ENCODE results near the gene TRIM36.

TRIM36 gene, protein sequence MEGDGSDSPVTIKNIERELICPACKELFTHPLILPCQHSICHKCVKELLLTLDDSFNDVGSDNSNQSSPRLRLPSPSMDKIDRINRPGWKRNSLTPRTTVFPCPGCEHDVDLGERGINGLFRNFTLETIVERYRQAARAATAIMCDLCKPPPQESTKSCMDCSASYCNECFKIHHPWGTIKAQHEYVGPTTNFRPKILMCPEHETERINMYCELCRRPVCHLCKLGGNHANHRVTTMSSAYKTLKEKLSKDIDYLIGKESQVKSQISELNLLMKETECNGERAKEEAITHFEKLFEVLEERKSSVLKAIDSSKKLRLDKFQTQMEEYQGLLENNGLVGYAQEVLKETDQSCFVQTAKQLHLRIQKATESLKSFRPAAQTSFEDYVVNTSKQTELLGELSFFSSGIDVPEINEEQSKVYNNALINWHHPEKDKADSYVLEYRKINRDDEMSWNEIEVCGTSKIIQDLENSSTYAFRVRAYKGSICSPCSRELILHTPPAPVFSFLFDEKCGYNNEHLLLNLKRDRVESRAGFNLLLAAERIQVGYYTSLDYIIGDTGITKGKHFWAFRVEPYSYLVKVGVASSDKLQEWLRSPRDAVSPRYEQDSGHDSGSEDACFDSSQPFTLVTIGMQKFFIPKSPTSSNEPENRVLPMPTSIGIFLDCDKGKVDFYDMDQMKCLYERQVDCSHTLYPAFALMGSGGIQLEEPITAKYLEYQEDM

DNA sequence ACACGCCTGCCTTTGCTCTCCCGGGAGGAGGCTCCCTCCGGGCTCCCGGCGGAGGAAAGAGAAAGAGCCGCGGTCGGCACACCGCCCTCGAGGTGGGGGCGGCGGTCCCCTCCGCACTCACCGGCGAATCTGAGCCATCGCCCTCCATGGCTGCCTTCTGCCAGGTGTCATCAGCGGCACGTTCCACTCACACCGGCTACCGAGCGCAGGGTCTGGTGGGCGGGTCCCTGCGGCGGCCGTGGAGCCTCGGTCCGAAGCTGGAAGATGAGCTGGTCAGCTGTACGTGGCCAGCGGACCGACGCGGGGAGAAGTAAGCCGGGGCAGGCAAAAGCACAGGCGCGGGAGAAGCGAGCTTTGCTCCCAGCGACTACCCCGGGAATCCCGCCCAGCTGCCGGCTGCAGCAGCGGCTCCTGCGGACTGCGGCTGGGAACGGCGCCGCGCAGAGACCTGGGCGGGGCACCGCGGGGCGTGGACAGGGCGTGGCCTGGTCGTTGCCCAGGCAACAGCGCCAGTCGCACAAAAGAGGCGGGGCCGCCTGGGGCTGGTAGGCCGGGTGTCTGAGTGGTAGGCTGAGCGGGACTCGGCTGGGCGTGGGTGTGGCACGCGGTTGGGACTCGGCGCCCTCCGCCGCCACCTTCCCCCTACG lies at the start of gene TRIM36:
TSS of gene TRIM36 (minus strand) at position 422 of the 647 bp plus-strand sequence. CDS start at position 148, 274 bp downstream.
- no peak for FAIRE-seq

- no peak for FAIRE-seq
Observed at GRCh38 chr5:115214541-115214940, 44.8 kb upstream of the TRIM36 start.

- peak; percentile 36 for FAIRE-seq
Observed at GRCh38 chr5:115209279-115209678, 39.6 kb upstream of the TRIM36 start.

GRCh38 chr5:115202952-115203351 lies 33.2 kb upstream of the TRIM36 start:
- no peak for FAIRE-seq

DNA sequence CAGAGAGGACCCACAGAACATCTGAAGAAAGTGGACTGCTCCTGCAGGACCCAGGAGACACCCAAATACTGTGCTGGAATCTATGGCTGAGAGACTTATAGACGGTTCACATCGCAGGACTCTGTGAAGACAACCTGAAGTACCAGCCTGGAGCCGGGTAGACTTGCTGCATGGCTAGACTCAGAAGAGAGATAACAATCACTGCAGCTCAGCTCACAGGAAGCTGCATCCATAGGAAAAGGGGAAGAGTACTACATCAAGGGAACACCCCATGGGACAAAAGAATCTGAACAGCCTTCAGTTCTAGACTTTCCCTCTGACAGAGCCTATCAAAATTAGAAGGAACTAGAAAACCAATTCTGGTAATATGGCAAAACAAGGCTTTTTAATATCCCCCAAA lies 26.5 kb upstream of the TRIM36 start:
- no peak for FAIRE-seq

- FAIRE-seq = no peak
Observed at GRCh38 chr5:115194676-115195075, 25.0 kb upstream of the TRIM36 start.

DNA sequence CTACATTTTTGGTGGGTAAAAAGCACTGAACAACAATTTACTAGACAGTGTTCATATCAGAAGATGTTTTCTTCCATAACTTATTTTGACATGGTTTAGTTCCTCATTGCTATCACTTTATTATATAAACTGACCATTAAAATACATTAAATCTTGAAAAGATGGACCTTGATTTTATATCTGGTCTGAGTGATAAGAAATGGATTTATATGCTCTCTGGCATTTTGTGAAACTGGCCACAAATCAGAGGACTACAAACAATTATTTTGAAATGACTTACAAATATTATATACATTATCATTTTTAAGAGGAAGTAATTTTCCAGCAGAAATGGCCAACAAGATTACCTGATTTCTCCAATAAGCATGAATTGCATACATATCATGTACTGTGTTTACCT lies 23.6 kb upstream of the TRIM36 start:
- FAIRE-seq = peak; percentile 18

DNA sequence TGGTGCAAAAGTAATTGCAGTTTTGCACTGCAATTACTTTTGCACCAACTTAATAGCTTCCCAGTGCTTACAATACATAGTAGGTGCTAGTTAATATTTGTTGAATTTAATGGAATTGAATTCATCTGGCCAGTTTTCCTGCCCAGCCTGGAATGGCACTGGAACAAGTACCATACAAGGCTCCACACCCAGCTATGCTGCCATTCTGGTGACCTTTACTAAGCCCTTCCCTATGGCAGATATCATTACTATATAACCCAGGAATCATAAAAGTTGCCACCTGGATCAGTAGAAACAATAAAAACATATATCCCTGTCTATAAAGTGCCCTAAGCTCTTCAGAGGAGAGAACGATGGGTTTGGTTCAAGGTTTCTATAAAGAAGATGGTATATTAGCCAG lies 22.4 kb upstream of the TRIM36 start:
- FAIRE-seq = peak; percentile 86

GRCh38 chr5:115191474-115192031 lies 21.8 kb upstream of the TRIM36 start:
- FAIRE-seq = no peak

GRCh38 chr5:115190388-115190787 lies 20.7 kb upstream of the TRIM36 start:
- FAIRE-seq = no peak

- FAIRE-seq = no peak
Observed at GRCh38 chr5:115189866-115190265, 20.2 kb upstream of the TRIM36 start.

- no peak for FAIRE-seq
Observed at GRCh38 chr5:115186794-115187193, 17.1 kb upstream of the TRIM36 start.

GRCh38 chr5:115184770-115185169 lies 15.1 kb upstream of the TRIM36 start:
- FAIRE-seq = no peak

GRCh38 chr5:115181757-115182156 lies 12.0 kb upstream of the TRIM36 start:
- FAIRE-seq = no peak

GRCh38 chr5:115180165-115180709 lies 10.5 kb upstream of the TRIM36 start:
- FAIRE-seq = no peak

DNA sequence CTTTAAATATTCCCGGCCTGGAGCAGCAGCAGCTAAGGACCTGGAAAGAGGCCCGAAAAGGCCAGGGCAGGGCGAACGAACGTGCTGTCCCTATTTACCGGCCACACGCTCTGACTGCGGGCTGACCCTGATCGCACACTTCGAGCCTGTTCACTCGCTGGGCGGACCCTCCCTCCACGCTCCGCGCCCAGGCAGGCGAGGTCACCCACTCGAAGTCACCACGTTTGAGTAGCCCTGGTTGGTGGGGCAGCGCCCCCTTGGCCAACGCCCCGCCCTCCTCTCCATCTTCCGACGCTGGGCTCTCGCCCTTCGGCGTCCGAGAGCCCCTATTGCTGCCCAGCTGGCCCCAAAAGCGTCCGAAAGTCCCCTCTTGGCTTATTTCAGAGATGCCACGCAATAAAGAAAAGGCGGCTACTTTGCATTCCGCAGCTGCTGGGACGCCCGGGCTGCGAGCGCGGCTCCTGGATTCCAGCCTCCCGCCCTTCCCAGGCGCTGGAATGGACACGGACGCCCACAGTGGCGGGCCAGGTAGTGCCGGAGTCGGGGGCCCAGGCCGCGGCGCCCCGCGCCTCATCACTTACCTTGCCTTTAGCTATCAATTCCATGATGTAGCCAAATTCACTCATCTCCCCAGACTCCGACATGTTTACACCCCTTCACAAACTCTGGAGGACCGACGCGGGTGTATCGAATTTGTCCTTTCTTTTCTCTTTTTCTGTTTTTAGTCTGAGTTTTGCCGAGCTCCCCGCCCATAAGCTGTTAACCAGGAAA lies 9.9 kb upstream of the TRIM36 start:
- no peak for FAIRE-seq

- FAIRE-seq = no peak
Observed at GRCh38 chr5:115179030-115179393, 9.3 kb upstream of the TRIM36 start.

DNA sequence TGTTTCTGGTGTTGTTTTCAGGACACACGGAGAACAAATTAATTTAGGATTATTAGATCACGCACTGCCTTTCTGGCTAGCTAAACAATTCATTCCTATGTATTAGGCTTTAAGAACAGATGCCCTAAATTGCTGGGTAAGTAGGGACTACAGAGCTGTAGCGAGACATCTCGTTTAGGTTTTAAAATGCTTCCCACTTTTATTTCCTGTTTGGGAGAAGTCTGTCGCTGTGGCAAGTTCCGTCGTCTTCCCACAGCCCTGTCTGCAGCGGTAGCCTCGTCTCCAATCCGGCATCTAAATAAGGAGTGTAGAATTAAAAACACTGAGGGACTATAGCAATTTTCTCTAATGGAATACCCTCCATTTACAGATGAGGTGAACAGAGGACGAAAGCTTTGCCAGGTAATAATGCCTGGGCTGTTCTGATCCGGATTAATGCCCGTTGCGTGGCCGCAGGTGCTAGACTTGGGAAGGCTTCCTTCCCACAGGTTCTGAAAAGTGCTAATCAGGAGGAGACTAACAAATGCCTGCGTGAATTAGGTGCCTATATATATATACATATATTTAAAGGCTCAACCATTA lies 1.3 kb upstream of the TRIM36 start:
- FAIRE-seq = no peak

DNA sequence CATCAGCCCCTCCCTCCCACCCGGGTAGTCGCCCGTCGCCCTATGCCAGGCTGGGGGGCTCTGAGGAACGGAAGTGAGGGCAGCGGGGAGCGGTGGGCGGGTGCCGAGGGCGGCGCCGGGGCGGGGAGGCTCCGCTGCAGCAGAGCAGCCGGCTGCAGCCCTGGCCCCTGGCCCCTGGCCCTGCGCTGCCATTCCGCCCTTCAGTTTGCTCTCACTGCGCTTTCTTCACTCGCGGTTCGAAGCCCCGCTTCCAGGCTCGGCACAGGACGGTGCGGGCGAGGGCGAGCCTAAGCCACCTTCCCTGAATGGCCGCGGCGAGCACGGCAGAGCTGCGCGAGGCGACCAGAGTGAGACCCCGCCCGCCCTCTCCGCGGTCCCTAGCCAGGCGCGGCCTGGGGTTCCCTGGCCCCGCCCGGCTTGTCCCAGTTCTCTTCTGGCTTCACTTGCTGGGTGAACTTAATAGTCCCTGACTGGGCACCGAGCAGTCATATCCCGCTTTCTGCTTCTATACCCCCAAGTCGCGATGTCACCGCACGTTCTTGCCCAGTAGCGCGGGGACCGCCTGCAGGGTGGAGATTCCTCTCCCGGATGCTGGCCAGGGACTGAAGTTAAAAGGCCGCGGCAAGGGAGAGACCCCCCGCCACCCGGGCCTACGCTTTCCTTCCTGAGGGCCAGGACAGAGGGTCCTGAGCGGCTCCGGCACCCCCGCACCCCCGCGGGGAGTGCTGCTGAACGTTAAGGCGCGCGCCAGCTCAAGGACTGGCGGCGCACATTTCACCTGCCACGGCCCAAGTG lies 623 bp upstream of the TRIM36 start:
- no peak for FAIRE-seq

- FAIRE-seq = no peak
Observed at GRCh38 chr5:115168829-115169486, 750 bp downstream of the TRIM36 start.
